Activated CD4-positive, alpha-beta T cell treated with anti-CD3 and anti-CD28 coated beads, Interleukin-2, Interleukin-4, amounts not matched to agents 100 ng/mL and 50 ng/mL, durations not matched to agents 16 hours and 8 hours (primary cell): ENCODE data around the gene TLNRD1.

Experiments used
- DNase-seq: peaks from one replicate; pipeline ENCODE4 v3.0.0-alpha.2; 2020; ENCODE audit warnings: low spot score

TLNRD1 gene

DNA sequence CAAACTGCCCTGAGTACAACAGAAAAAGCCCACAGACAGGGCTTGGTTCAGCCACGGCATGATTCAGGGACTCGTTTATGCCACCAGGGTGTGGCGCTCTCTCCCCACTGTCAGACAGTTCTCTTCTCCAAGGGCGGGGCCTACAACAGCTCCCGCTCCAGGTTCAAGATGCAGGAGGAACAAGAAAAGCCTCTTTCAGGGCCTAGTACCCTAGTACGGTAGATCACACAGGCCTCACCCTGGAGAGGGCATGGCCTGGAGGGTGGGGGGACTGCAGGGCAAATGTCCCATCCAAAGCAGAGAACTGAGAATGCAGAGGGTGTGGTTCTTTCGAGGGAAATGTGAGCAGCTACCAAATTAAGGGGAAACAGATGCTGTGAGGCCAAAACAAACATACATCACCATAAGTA, 23.1 kb upstream of the TLNRD1 start:
- no peak for DNase-seq

DNA sequence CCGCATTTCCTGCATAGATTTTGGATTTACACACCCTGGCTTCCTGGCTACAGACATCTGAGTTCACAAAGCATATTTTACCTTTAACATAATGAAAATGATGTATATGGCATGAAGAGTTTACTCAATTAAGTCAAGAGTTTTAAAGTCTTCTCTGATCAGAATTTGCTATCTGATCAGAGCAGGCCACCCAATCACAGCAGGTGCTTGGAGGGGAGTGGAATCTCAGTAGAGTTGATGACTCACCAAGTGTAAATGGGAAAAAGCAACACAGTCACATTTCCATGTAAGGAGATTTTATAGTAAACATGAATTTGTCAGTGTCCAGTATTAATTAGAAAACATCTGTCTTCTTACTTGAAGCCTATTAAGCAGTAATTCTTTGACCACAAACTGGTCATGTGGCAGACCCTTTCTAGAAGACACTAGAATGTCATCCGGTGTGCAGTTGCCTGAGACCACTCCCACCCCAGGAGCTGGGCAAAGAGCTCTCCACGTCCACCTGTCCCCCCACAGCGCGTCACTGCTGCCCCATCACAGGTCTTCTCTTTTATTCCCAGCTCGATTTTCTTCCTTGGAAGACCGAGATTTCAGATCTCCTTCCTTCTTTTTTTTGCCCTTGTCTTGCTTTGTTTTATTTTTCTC, 21.9 kb upstream of the TLNRD1 start:
- no peak for DNase-seq

DNA sequence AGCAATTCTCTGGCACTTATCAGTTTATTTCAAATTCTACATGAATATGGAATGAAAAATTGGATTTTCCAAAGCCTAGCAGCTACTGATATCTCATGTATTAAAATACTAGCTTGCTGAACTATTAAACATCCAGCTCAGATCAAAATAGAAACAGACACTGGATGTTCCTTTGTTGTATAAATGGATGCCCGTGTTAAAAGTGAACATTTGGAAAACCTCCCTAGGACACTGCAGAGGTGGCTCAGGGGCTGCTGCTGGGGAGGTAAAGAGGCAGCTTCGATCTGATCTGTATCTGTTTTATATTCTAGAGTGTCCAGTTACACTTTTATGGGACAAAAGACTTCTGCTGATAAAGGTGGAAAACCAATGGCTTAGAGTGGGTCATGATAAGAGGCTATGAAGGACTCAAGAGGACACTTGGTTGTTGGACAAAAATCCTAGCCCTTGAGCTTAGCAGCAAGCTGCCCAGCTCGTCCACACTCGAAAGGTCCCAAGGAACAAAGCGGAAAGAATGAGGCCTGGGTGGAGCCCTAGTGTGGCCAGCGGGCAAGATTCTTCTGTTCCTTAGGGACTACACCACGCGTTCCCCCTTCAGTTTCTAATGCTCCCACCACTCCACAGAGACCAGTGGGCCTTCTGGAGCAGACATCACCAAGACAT, 21.1 kb upstream of the TLNRD1 start:
- no peak for DNase-seq

DNA sequence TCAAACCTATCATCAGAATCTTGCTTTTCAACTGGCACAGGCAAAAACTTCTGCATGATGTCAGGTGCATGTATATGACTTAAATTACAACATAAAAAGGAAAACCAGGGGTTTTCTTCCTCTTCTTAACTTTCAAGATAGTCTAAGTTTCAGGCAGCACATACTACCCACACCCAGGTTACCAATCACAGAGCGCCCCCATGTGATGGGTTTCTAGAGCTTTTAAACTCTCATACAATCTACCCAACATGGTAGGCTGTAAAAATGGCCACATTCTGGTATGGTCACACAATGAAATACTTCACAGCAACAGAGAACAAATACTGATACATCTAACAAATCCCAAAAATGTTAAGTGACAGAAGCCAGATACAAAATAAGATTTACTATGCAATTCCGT, 18.5 kb upstream of the TLNRD1 start:
- DNase-seq: no peak

DNA sequence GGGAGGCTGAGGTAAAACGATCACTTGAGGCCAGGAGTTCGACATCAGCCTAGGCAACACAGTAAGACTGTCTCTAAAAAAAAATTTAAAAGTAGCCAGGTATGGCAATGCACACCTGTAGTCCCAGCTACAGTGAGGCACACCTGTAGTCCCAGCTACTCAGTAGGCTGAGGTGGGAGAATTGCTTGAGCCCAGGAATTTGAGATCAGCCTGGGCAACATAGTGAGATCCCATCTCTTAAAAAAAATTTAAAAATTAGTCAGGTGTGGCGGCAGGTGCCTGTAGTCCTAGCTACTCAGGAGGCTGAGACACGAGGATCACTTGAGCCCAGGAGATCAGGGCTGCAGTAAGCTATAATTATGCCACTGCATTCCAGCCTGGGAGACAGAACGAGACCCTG, 17.9 kb upstream of the TLNRD1 start:
- DNase-seq: no peak

DNA sequence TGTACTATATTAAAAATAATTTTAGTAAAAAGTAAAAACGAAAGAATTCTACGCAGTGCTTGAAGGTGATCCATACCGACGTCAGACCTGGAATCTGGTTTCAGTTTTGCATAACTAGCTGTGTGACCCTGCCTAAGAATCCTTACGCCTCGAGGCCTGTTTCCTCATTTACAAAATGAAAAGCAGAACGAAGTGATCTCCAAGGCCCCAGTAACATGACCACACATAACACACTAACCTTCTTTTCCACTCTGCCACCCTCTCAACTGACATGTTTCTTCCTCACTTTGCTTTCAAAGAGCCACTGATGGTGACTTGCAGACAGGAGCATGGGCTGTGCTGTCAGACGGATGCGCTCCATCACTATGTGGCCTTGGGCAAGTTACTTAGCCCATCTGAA, 15.9 kb upstream of the TLNRD1 start:
- no peak for DNase-seq

DNA sequence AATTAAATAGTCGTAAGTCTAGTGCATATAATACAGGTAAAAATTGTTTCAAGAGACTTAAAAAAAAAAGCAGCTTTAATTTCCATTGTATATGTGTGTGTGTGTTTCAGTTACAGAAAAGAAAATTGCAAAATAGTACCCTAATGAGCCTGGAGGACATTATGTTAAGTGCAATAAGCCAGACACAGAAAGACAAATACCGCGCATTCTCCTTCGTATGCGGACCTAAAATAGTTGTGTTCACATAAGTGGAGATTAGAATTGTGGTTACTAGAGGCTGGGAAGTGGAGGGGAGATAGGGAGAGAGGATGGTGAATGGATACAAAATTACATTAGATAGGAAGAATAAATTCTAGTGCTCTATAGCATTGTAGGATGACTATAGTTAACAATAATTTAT, 14.7 kb upstream of the TLNRD1 start:
- DNase-seq: no peak

DNA sequence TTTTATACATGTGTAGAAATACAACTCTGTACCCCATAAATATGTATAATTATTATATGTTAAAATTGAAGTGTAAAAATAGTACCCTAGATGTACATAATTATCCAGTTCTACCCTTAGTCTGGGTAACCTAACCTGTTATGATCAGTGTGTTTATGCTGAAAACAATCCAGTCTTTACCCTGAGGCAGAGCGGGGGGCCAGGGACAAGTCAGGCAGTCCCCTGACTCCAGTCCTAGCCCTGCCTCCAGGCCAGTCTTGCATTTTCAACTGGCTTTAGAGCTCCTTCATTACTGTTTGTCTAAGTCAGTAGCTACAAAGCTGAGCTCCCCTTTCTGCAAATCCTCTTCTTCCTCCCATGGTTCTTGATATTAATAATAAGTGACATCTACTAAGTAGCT, 14.2 kb upstream of the TLNRD1 start:
- DNase-seq: no peak

DNA sequence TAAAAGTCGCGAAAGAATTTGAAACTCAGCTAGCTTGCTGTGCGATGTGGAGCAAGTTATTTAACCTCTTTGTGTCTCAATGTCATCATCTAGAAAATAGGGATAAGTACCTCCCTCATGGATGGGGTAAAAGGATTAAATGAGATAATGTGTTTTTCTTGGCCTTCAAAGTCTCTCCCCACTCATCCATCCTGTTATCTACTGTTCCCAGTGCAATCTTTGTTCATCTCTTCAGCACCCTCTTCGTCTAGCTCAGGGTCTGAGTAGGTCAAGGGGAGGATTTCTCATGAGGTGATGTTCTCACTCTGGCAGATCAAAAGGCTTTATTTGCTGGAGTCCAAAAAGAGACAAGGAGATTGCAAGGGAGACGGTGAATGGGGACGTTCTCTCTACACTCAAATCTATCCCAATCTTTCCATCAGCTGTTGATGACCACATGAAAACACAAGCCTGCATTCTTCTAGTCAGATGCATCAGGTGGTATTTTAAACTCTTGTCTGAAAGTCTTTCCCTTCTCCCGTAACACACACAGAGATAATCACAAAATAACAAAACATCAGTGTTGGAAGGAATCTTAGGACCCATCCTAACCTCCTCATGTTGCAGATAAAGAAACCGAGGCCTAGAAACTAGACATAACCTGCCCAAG, 12.5 kb upstream of the TLNRD1 start:
- DNase-seq: no peak

DNA sequence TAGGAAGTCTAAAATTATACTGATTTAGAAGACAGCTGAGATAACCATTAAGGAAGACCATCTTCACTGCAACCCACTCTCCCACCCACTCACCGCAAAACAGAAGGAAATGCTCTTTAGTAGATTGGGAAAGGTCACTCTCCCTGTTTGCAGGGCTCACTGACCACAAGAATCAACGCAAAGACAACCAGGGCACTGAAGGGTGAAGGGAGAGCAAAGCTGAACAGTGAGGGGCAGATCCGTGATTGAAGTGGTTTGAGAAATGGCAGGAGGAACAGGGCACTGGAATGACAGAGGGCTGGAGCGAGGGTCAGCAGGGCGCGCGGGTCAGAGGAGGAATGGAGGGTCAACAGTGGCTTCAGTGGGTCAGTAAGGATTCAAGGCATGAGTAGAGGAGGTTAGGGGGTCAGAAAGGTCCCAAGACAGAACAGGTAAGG, 11.6 kb upstream of the TLNRD1 start:
- no peak for DNase-seq

DNA sequence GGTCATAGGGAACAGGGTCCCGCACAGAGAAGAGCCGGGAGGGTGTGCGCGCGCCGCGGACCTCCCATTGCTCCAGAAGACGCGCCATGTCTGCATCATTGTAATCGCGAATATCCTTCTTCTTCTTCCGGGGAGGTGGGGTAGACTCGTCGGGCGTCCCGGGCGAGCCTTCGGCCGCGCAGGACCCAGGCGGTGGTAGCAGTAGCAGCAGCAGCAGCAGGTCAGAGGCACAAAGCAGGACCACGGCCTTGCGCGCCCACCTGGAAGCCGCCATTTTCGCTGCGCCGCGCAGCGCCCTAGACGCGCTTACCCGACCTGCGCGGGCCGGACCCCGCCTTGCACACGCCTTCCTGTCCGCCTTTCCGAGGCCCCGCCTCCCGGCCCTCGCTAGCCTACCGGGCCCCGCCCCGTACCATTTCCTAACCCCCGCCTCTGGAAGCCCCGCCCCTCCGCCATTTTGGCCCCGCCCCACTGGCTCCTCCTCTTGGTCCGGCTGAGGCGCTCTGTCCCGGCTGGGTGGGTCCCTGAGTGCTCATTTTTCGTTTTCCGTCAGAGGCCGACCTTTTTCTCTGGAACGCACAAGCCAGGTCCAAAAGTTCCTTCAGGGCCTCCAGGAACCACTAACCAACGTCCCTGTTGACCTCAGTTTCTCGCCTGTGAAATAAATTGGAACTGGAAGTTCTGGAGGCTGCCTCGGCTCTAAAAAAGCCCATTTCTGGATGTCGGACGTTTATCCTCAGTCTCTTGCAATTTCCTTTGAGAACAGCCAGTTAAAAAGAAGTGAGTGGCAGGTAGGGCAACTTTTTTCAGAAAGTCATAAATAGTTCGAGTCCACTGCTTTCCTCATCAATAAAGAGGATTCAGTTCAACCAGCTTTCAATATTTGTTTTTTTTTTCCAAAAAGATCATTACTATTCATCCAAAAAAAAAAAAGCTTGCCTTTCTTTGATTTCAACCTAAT, 10.9 kb upstream of the TLNRD1 start, which contains the start of gene MESD:
Gene MESD, minus strand, starts transcription at position 302 of the 961 bp plus-strand sequence. Its CDS starts 28 bp downstream, at position 274.
- peak; percentile 98 for DNase-seq

DNA sequence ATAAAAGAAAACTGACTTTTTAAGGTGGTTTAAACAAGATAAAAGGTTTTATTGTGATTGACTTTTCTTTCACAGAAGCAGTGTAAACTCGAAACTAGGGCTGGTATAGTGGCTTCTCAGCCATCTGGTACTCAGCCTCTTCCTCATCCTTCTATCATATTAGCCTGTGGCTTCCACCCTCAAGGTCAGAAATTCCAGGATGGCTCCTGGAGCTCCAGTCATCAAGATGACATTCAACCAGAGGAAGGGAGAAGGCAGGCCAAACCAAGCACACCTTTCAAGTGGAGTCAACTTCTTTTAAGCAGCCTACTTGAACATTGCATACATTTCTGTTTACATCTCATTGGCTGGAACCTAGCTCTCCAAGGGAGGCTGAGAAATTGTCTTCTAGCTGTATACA, 9.8 kb upstream of the TLNRD1 start:
- DNase-seq: no peak

DNA sequence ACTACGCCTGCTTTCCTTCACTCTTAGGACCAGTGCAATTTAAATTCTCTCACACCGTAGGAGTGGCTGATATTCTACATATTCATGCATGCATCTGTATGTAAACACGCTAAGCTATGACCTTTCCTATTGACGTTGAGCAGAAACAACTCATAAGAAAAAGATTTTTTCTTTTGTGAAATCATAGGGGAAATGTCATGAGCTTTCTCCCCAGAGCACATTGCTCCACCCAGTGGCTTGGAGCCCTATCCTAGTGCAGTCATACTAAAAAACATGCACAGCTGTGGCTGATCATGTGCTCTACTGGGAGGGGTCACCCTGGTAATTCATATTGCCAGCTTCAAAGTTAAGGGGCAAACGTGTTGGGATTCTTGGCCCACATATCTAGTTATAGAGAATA, 9.3 kb upstream of the TLNRD1 start:
- peak; percentile 35 for DNase-seq

DNA sequence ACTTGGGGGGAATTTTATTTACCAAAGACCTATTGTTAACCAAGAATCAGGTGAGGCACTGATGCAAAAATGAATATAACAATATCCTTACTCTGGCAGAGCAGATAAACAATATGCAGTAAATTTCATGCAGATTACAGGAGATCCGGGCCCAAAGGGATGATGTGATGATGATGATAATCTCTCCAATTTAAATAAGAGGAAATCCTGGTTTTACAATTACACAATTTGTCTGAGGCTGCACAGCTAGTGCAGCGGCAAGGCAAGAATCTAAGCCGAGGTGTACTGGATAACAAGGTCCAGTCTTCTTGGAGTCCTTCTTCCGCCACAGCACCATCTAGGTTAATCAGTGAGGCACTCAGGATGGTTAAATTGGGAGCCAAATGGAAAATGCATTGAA, 8.7 kb upstream of the TLNRD1 start:
- DNase-seq: no peak

DNA sequence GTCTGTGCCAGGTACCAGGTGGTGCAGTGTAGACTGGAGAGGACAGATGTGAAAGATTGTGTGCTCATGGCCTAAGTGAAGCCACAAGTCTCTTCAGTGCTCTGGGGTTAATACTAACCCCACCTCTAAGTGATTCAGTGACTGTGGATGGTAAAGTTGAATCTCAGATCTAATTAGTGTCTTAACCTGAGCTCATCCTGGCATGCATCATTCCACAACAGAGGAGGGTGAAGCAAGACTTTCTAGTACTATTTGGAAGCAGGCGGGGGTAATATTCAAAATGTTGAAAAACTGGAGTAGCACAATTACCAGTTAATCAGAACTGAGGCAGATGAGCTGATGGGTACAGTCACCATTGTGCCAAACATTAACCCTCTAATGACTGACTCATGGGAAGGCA, 8.3 kb upstream of the TLNRD1 start:
- no peak for DNase-seq

DNA sequence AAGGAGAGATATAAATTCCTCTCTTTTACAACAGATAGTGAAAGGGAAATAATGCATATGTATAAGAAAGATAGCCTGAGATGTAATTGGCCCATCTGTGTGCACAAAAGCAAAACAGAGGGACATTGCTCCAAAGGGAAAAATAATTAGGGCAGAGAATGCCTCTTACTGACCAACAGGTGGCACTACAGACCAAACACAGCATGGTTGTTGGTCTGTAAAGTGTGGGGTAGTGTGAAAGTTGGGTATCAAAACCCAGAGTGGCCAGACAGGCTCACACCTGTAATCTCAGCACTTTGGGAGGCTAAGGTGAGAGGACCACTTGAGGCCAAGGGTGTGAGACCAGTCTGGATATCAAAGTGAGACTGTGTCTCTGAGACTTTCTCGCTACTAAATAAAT, 4.5 kb upstream of the TLNRD1 start:
- peak; percentile 41 for DNase-seq

DNA sequence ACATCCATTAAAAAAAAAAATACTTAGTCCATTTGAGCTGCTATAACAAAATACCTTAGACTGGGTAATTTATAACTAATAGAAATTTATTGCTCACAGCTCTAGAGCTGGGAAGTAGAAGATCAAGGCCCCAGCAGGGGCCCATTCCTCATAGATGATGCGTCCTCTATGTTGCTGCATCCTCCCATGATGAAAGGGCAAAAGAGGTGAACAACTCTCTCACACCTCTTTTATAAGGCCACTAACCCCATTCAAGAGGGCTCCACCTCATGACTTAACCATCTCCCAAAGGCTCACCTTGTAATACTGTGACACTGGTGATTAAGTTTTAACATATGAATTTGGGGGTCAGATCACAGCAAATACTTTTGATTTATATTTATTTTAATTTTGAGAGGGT, 3.0 kb upstream of the TLNRD1 start:
- DNase-seq: no peak

DNA sequence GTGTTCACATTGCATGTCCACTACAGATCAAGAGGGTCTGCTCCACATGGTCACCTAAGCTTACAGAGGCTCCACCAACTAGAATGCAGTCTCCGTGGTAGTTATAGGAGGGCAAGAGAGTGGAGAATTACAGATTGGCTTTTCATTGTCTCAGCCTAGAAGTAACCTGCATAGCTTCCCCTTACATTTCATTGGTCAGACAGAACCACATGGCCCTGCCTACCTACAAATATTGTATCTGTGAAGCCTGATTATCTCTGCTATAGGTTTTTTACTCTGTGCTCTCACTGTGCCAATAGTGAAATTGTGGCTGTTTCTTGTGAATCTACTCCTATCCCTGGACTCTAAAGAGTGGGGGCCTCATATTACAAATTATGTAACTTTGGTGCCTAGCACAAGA, 2.5 kb upstream of the TLNRD1 start:
- DNase-seq: no peak

DNA sequence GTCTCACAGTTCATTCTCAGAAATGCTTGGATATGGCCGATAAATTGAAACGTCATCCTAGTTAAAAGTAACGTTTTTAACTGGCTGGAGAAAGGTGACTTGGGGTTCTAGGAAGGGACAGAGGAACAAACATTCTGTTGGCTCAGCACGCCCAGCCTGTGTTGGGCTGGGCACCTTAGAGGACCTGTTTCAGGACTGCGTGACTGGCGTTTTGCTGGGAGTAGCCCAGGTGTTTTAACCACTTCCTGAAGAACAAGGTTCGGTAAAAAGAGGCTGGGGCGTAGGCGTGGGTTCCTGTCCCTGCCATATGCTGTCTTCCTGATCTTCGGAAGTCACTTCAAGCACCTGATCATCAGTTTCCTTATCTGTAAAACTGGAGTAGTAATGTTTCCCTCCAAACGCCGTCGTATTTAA, 1.1 kb upstream of the TLNRD1 start:
- DNase-seq: peak; percentile 71

DNA sequence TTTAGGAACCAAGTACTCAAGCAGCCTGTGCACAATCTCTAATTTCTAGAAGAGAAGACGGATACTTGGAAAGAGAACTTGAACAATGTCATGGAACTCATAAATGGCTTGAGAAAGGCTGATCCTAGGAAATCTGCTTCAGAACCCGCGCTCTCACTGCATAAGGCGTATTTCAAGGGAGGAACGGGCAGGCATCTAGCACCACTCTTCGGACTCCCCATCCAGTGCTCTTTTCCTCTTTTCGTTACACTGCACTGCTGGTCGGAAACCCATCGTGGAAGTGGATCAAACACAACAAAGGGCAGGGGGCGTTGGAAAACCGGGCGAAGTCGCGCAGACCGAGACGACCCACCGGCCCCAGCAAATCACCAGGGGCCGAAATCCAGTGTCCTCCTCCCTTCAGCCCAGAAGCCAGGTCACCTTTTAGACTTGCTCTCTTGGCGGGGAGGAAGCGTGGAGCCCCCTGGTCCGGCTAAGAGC, 539 bp upstream of the TLNRD1 start:
- no peak for DNase-seq

DNA sequence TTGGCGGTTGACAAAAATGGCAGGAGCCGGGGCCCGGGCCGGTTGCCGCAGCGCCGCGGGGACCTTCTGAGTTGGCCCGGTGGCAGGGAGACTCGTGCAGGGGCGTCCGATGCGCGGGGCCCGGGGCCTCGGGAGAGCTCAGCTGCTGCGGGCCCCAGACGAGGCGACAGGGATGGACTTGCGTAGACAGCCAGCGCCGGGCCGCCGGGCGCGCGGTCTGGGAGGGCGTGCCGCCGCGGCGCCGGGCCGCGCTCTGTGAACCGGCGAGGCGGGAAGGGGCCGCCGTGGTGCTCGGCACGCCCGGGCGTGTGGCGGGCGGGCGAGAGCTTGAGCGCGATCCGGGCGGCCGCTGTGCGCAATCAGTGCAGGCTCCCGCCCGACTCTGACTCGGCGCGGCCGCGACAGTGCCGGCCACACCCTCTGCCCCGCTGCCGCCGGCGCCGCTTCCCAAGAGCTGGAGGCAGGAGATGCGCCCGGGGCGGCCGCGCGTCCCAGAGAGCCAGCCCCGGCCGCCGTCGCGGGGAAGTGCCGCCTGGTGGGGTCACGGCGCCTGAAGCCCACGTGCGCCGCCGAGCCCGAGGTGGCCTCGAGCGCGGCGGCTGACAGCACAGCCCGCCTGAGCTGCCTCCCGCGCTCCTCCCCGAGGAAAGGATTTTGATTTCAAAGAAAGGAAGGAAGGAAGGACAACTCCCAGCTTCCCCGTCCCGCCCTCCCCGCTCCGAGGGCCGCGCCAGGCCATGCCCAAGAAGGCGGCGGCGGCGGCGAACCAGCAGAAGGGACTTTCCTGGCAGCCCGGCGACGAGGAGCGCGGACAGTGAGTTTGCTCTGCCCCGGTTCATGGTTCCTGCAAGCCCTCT, 657 bp downstream of the TLNRD1 start:
- peak; percentile 42 for DNase-seq
